HG03558 (cell line): ENCODE results near the gene PARD6G.
"Not testable (repeated sequence)": the region's sequence is repeated elsewhere in the genome, so short reads cannot be mapped to it uniquely, and the experiment has no call there.

ENCODE experiments used
- ATAC-seq: cut with Tn5 transposase; IDR thresholded peaks from one replicate; pipeline ENCODE4 v1.9.1; 2021; ENCODE audit warnings: moderate number of reproducible peaks; ENCODE audit not compliant: unreplicated experiment; ENCODE audit errors: extremely low read depth

The PARD6G gene

GRCh38 chr18:80176334-80177073 is 70.8 kb downstream of the PARD6G start:
- no peak for ATAC-seq

- no peak for ATAC-seq
Measured at GRCh38 chr18:80175451-80176204, 71.7 kb downstream of the PARD6G start.

- no peak for ATAC-seq
Measured at GRCh38 chr18:80173060-80173459, 74.3 kb downstream of the PARD6G start.

- no peak for ATAC-seq
Measured at GRCh38 chr18:80172056-80172455, 75.3 kb downstream of the PARD6G start.

- no peak for ATAC-seq
Measured at GRCh38 chr18:80171054-80171872, 76.1 kb downstream of the PARD6G start.

GRCh38 chr18:80170395-80171053 is 76.8 kb downstream of the PARD6G start:
- no peak for ATAC-seq

GRCh38 chr18:80169607-80170006 is 77.7 kb downstream of the PARD6G start:
- no peak for ATAC-seq

- no peak for ATAC-seq
Measured at GRCh38 chr18:80168982-80169381, 78.3 kb downstream of the PARD6G start.

GRCh38 chr18:80168346-80168745 is 79.0 kb downstream of the PARD6G start:
- no peak for ATAC-seq

GRCh38 chr18:80167931-80168330 is 79.4 kb downstream of the PARD6G start:
- ATAC-seq: no peak

- no peak for ATAC-seq
Measured at GRCh38 chr18:80167331-80167730, 80.0 kb downstream of the PARD6G start.

- ATAC-seq: no peak
Measured at GRCh38 chr18:80166725-80167124, 80.6 kb downstream of the PARD6G start.

- ATAC-seq: no peak
Measured at GRCh38 chr18:80166240-80166639, 81.1 kb downstream of the PARD6G start.

GRCh38 chr18:80164727-80165355 is 82.5 kb downstream of the PARD6G start:
- ATAC-seq: not testable (repeated sequence)

GRCh38 chr18:80163183-80163582 is 84.1 kb downstream of the PARD6G start:
- no peak for ATAC-seq

- no peak for ATAC-seq
Measured at GRCh38 chr18:80161781-80162417, 85.4 kb downstream of the PARD6G start.

GRCh38 chr18:80159713-80160636 is 87.3 kb downstream of the PARD6G start:
- ATAC-seq: no peak

GRCh38 chr18:80158365-80158764 is 88.9 kb downstream of the PARD6G start:
- no peak for ATAC-seq
